K562 treated with DMSO at 1 percent for 12 hours (cell line): ENCODE measurements around the gene UBP1. TPM values are rescaled to one million over a fixed set of nuclear protein-coding genes. Genes with fewer than 3 reads are reported as not detected.

Experiments used
- total RNA-seq: library from RNA; unstranded; fragments of 300-600 nt; gene quantifications from 2 replicates; pipeline ENCODE4 v1.2.3, GENCODE V29; 2022; ENCODE audit not compliant: insufficient read depth

Gene UBP1
- total RNA-seq, result 15.5 and 57.3 TPM in 2 replicates

GRCh38 chr3:33440328-33441224, at the start of gene UBP1:
Gene UBP1, minus strand, starts transcription at chr3:33440405. Its CDS starts 557 bp downstream, at chr3:33439848.

Other genes with a start within 250 kb of the UBP1 start
- not detected in 2 replicates for gene SUSD5, start 221.6 kb downstream of the UBP1 start, total RNA-seq
- gene FBXL2, start 163.0 kb downstream of the UBP1 start, total RNA-seq, result 0.93 and 5.4 TPM in 2 replicates